ENCODE measurements around the gene TOGARAM2. TPM values are rescaled to one million over a fixed set of nuclear protein-coding genes. Genes with fewer than 3 reads are reported as not detected.
A peak's percentile ranks its signal among the peaks of the same experiment; 100 is the strongest.

Gene TOGARAM2
- total and polyA plus RNA-seq, 4 donors = 1.3 to 10.6 (median 8.4) TPM

DNA sequence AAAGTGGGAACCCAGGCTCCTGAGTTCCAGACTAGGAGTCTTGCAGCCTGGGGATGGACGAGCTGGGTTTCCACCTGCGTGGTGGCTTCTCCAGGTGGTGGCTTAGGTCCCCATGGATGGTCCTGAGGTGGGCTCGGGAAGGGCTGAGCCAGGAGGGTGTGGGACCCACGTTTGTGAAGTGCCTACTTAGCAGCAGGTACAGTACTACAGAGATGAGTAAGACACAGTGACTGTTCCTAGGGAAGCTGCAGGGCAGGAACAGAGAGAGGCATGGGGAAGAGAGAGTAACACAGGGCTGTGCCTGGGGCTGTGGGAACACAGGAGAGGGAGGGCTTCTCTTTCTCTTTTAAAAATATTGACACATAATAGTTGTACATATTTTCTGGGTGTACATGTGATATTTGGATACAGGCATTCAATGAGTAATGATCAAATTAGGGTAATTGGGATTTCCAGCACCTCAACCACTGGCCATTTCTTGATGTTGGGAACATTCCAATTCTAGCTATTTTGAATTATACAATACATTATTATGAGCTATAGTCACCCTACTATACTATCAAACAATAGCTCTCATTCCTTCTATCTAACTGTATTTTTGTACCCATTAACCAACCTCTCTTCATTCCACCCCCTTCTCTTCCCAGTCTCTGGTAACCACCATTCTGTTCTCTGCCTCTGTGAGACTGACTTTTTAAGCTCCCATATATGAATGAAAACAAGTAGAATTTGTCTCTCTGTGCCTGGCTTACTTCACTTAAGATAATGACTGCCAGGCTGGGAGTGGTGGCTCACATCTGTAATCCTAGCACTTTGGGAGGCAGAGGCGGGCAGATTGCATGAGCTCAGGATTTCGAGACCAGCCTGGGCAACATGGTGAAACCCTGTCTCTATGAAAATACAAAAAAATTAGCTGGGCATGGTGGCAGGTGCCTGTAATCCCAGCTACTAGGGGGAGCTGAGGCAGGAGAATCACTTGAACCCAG is 15.0 kb downstream of the TOGARAM2 start:
- no peak for DNase-seq (ENCODE audit: low read depth in 4 of 6, low spot score in 6 of 6)
- H3K4me3 ChIP-seq (ENCODE audit: low read depth, low read length) = no peak overlapping the region
- peaks cover 3% of the 10 kb centered on the region for H3K36me3 ChIP-seq (ENCODE audit: control insufficient read depth, insufficient read depth, low read length)
- peaks cover 40% of the 10 kb centered on the region for H3K4me1 ChIP-seq (ENCODE audit: control insufficient read depth, insufficient read depth, low read length)
- H3K27me3 ChIP-seq (ENCODE audit: control insufficient read depth, insufficient read depth, low read length) = no peaks in the 10 kb centered on the region
- H3K27ac ChIP-seq (ENCODE audit: low read depth, low read length) = no peak overlapping the region
- 86% methylated on average over 5 of the region's 6 CpGs for WGBS (ENCODE audit: insufficient coverage)
- no peaks in the 10 kb centered on the region for H3K9me3 ChIP-seq (ENCODE audit: control insufficient read depth, insufficient read depth, low read length)

DNA sequence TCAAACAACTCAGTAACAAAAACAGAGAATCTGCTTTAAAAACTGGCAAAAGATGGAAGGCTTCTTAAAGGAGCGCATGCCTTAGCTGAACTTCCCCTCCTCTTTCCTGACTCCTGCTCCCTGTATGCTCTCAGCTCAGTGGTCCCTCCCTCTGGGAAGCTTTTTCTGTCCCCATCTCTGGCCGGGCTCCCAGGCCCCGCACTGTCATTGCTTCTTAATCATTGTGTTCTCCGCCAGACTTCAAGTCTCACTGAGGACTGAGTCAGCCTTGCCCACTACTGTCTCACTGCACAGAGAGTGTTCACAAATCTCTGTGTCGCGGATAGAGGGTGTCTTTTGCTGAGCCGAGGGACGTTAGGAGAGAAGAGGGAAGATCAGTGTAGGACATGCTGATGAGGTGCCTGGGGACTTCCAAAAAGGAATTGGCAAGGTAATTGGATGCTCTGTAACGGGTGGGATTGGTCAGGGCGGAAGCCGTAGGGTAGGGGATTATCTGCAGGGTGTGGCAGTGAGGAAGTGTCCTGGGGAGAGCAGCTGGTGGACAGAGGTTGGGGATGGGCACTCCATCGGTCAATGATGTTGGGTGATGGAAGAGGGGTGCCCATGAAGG is 16.2 kb downstream of the TOGARAM2 start:
- Histone ChIP-seq H3K27me3 (ENCODE audit: control insufficient read depth, insufficient read depth, low read length) (no peaks in the 10 kb centered on the region), H3K9me3 (ENCODE audit: control insufficient read depth, insufficient read depth, low read length) (no peaks in the 10 kb centered on the region), H3K36me3 (ENCODE audit: control insufficient read depth, insufficient read depth, low read length) (peaks cover 3% of the 10 kb centered on the region), H3K27ac (ENCODE audit: low read depth, low read length) (no peak overlapping the region), H3K4me3 (ENCODE audit: low read depth, low read length) (no peak overlapping the region), H3K4me1 (ENCODE audit: control insufficient read depth, insufficient read depth, low read length) (peaks cover 27% of the 10 kb centered on the region)
- DNase-seq (ENCODE audit: low read depth in 4 of 6, low spot score in 6 of 6) = peak in 4 of 6 donors; percentile 31 to 83 (median 62)
- WGBS (ENCODE audit: insufficient coverage) = 36% methylated on average over 12 of the region's 12 CpGs

DNA sequence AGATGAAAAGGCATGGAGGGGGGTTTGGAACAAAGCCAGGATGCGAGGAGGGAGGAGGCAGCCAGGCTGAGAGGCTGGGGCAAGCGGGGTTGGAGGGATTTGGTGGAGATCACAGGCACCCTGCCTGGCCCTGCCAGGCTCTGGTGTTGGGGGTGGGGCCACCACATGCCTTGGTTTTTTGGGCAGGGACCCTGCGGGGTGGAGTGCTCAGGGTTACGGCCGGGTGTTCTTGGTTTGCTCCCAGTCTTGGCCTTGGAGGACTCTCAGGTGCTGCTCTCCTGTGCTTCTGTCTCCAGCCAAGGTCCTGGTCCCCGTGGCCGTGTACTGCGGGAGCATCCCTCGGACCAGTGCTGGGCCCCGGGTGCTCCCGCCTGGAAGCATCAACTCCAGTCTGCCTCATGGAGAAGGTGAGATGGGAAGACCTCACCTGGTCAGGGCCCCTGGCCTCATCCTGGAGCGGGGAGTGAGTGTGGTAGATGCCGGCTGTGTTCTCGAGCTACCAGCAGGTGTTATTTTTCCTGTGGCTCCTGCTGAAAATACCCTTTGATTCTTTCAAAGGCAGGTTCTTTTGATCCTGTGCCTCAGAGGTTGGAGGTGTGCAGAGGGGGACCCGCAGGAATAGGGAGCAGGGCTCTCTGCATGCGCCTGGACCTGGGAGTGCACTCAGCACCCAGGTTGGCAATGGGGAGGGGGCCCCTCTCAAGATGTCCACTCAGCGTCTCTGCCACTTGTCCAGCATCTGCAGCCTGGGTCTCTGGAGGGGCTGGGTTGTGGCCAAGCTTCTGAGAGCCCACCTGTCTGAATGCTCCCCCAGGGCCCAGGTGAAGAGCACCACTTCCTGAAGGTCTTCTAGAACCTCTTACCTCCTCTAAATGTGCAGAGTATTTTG is 17.0 kb downstream of the TOGARAM2 start:
- 86% methylated on average over 17 of the region's 17 CpGs for whole genome bisulfite sequencing (ENCODE audit: insufficient coverage)
- no peak for DNase-seq (ENCODE audit: low read depth in 4 of 6, low spot score in 6 of 6)
- H3K27me3 ChIP-seq (ENCODE audit: control insufficient read depth, insufficient read depth, low read length) = no peaks in the 10 kb centered on the region
- peaks cover 8% of the 10 kb centered on the region for H3K36me3 ChIP-seq (ENCODE audit: control insufficient read depth, insufficient read depth, low read length)
- H3K4me1 ChIP-seq (ENCODE audit: control insufficient read depth, insufficient read depth, low read length) = peaks cover 24% of the 10 kb centered on the region
- no peak overlapping the region for H3K27ac ChIP-seq (ENCODE audit: low read depth, low read length)
- H3K9me3 ChIP-seq (ENCODE audit: control insufficient read depth, insufficient read depth, low read length) = no peaks in the 10 kb centered on the region
- H3K4me3 ChIP-seq (ENCODE audit: low read depth, low read length) = no peak overlapping the region

DNA sequence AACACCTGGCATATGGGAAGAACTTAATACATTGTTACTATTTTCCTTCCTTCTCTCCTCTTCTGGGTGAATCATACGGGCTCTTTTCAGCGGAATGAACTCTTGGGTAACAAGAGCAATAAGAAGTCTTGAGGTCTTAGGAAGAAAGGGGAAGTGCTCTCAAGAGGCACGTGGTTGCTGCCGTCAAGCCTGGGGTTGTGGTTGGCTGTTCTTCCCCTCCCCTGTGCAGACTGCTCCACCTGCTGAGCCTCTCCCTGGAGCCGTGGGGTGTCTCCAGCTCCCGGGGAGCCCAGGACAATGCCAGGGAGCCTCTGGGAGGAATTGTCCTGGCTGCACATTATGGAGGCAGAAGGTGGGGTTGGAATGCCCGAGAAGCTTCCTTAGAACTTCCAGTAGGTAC is 19.4 kb downstream of the TOGARAM2 start:
- no peak overlapping the region for H3K4me3 ChIP-seq (ENCODE audit: low read depth, low read length)

DNA sequence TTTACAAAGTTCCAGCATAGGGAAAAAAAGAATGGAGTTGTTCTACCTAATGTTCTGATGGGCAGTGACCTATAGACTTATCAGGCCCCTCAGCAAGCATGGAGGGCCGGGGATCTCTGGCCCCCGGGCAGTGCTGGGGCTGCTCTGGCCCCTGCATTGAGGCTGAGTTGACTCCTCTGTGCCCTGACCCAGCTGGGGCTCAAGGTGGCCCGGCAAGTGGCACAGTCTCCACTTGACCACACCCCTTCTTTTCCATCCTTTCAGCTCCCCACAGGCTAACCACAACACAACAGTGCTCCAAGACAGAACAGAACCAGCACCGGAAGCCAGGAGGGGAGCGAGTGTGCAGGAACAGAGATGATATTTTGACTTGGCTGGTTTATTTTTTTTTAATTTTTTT is 19.9 kb downstream of the TOGARAM2 start:
- 77% methylated on average over 3 of the region's 5 CpGs for WGBS (ENCODE audit: insufficient coverage)
- Histone ChIP-seq H3K4me3 (ENCODE audit: low read depth, low read length) (no peak overlapping the region), H3K27me3 (ENCODE audit: control insufficient read depth, insufficient read depth, low read length) (no peaks in the 10 kb centered on the region), H3K36me3 (ENCODE audit: control insufficient read depth, insufficient read depth, low read length) (peaks cover 11% of the 10 kb centered on the region), H3K9me3 (ENCODE audit: control insufficient read depth, insufficient read depth, low read length) (no peaks in the 10 kb centered on the region), H3K27ac (ENCODE audit: low read depth, low read length) (no peak overlapping the region), H3K4me1 (ENCODE audit: control insufficient read depth, insufficient read depth, low read length) (peaks cover 14% of the 10 kb centered on the region)
- no peak for DNase-seq (ENCODE audit: low read depth in 4 of 6, low spot score in 6 of 6)

More for the DNA sequence above, 19.4 kb downstream of the TOGARAM2 start:
- H3K4me1 ChIP-seq (ENCODE audit: control insufficient read depth, insufficient read depth, low read length) = peaks cover 14% of the 10 kb centered on the region
- no peaks in the 10 kb centered on the region for H3K27me3 ChIP-seq (ENCODE audit: control insufficient read depth, insufficient read depth, low read length)
- WGBS (ENCODE audit: insufficient coverage) = 75% methylated on average over 5 of the region's 7 CpGs
- H3K27ac ChIP-seq (ENCODE audit: low read depth, low read length) = no peak overlapping the region
- peaks cover 11% of the 10 kb centered on the region for H3K36me3 ChIP-seq (ENCODE audit: control insufficient read depth, insufficient read depth, low read length)
- no peaks in the 10 kb centered on the region for H3K9me3 ChIP-seq (ENCODE audit: control insufficient read depth, insufficient read depth, low read length)
- no peak for DNase-seq (ENCODE audit: low read depth in 4 of 6, low spot score in 6 of 6)

DNA sequence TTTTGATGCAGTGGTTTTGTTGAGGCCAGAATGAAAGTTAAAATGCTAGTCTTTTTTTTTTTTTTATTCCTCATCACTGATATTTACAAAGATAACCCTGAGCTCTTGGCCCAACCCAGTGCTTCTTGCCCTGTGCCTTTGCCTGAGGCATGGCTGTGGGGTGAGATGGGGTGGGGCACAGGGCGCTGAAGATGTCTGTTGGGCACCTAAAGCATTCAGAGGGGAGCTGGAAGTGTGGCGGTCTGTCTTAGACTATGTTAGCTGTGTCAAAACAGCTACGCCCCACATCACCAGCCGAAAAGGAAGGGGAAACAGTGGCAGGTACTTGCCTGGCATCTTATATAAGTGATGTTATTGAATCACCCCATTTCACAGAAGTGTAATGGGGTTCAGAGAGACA is 20.7 kb downstream of the TOGARAM2 start:
- DNase-seq (ENCODE audit: low read depth in 4 of 6, low spot score in 6 of 6) = no peak
- H3K27me3 ChIP-seq (ENCODE audit: control insufficient read depth, insufficient read depth, low read length) = no peaks in the 10 kb centered on the region
- H3K36me3 ChIP-seq (ENCODE audit: control insufficient read depth, insufficient read depth, low read length) = peaks cover 11% of the 10 kb centered on the region
- no peak overlapping the region for H3K4me3 ChIP-seq (ENCODE audit: low read depth, low read length)
- 93% methylated on average over 3 of the region's 4 CpGs for WGBS (ENCODE audit: insufficient coverage)
- no peak overlapping the region for H3K27ac ChIP-seq (ENCODE audit: low read depth, low read length)
- H3K4me1 ChIP-seq (ENCODE audit: control insufficient read depth, insufficient read depth, low read length) = peaks cover 11% of the 10 kb centered on the region
- no peaks in the 10 kb centered on the region for H3K9me3 ChIP-seq (ENCODE audit: control insufficient read depth, insufficient read depth, low read length)

DNA sequence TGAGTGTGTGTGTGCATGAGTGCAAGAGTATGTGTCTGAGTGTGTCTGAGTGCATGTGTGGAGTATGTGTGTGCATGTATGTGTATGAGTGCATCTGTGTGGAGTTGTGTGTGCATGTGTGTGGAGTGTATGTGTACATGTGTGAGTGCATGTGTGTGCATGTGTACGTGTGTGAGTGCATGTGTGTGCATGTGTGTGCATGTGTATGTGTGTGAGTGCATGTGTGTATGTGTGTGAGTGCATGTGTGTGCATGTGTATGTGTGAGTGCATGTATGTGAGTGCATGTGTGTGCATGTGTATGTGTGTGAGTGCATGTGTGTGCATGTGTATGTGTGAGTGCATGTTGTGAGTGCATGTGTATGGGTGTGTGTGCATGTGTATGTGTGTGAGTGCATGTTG is 23.7 kb downstream of the TOGARAM2 start:
- Histone ChIP-seq H3K27me3 (ENCODE audit: control insufficient read depth, insufficient read depth, low read length) (no peaks in the 10 kb centered on the region), H3K4me3 (ENCODE audit: low read depth, low read length) (no peak overlapping the region), H3K36me3 (ENCODE audit: control insufficient read depth, insufficient read depth, low read length) (peaks cover 12% of the 10 kb centered on the region), H3K27ac (ENCODE audit: low read depth, low read length) (no peak overlapping the region), H3K4me1 (ENCODE audit: control insufficient read depth, insufficient read depth, low read length) (peaks cover 1% of the 10 kb centered on the region), H3K9me3 (ENCODE audit: control insufficient read depth, insufficient read depth, low read length) (no peaks in the 10 kb centered on the region)
- 10% methylated on average over 1 of the region's 1 CpG for WGBS (ENCODE audit: insufficient coverage)
- no peak for DNase-seq (ENCODE audit: low read depth in 4 of 6, low spot score in 6 of 6)

DNA sequence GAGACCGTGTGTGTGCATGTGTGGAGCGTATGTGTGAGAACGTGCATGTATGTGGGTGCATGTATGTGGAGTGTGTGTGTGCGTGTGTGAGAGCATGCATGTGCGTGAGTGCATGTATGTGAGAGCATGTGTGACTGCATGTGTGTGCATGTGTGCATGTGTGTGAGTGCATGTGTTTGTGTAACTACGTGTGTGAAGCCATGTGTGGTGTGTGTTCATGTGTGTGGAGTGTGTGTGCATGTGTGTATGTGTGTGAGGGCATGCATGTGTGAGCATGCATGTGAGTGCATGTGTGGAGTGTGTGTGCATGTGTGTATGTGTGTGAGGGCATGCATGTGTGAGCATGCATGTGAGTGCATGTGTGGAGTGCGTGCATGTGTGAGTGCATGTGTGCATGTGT is 24.2 kb downstream of the TOGARAM2 start:
- DNase-seq (ENCODE audit: low read depth in 4 of 6, low spot score in 6 of 6) = no peak
- no peak overlapping the region for H3K27ac ChIP-seq (ENCODE audit: low read depth, low read length)
- H3K4me3 ChIP-seq (ENCODE audit: low read depth, low read length) = no peak overlapping the region
- H3K4me1 ChIP-seq (ENCODE audit: control insufficient read depth, insufficient read depth, low read length) = peaks cover 7% of the 10 kb centered on the region
- no peaks in the 10 kb centered on the region for H3K9me3 ChIP-seq (ENCODE audit: control insufficient read depth, insufficient read depth, low read length)
- WGBS (ENCODE audit: insufficient coverage) = 70% methylated on average over 7 of the region's 7 CpGs
- H3K36me3 ChIP-seq (ENCODE audit: control insufficient read depth, insufficient read depth, low read length) = peaks cover 15% of the 10 kb centered on the region
- H3K27me3 ChIP-seq (ENCODE audit: control insufficient read depth, insufficient read depth, low read length) = no peaks in the 10 kb centered on the region

Data from spinal cord (tissue), 10 donors.